GM12801 (cell line): ENCODE measurements around the gene CMPK1.

Experiments used
- TF ChIP-seq, protein P1 (sequence below): IDR thresholded peaks from one replicate; pipeline ENCODE4 v1.5.1; 2011; ENCODE audit warnings: control low read depth; ENCODE audit not compliant: insufficient read length; ENCODE audit errors: extremely low read depth

Gene CMPK1

DNA sequence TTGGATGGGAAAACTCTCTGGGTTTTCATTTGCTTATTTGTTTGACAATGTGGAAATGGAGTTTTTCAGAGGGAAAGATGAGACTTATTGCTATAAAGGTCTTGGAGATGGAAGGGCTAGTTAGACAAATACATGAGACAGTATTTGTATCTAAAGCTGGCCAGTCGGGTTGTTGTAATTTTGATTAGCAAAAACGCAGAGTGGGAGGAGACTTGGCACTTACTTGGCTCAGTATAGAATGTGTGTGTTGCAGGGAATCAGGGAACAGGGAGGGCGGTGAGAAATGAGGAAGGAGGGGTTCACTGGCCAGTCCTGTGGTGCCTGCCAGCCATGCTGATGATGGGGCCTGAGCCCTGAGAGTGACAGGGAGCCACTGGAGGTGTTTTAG, 76.5 kb downstream of the CMPK1 start:
- TF ChIP-seq, protein P1, sequence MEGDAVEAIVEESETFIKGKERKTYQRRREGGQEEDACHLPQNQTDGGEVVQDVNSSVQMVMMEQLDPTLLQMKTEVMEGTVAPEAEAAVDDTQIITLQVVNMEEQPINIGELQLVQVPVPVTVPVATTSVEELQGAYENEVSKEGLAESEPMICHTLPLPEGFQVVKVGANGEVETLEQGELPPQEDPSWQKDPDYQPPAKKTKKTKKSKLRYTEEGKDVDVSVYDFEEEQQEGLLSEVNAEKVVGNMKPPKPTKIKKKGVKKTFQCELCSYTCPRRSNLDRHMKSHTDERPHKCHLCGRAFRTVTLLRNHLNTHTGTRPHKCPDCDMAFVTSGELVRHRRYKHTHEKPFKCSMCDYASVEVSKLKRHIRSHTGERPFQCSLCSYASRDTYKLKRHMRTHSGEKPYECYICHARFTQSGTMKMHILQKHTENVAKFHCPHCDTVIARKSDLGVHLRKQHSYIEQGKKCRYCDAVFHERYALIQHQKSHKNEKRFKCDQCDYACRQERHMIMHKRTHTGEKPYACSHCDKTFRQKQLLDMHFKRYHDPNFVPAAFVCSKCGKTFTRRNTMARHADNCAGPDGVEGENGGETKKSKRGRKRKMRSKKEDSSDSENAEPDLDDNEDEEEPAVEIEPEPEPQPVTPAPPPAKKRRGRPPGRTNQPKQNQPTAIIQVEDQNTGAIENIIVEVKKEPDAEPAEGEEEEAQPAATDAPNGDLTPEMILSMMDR, result no peak

DNA sequence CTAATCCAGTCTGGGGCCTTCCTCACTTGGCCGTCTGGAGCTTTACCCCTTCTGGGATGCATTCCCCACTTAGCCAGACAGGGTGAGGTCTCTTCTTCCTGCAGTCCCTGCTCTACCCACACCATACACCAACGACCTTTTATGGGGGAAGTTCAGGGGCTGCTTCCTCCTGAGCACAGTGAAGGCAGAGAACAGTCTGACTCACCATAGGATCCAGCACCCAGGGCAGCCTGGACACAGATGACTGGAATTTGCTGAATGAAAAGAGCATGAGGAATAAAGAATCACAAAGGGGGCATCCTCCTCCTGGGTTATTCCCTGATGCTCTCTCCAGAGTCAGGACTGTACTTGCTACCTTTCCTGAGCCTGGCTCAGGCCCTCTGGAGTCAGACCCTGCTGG, 77.8 kb downstream of the CMPK1 start:
- TF ChIP-seq, protein P1, result no peak

DNA sequence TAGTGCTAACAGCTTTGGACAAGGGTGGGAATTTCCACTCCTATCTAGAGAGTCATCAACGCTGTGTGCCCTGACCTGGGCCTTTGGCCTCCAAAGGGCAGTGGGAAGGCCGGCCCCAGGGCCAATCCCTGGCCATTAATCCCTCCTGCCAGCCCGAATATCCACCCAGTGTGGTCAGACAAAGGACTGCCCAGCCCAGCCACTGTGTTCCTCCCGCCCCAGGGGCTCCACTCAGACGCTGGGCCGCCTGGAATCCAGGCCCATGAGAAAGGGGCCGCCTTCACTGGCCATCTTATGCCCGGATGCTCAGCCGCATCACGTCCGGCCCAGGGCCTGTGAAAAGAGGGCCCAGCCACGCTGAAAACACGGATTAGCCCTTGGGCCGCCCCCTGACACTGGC, 78.8 kb downstream of the CMPK1 start:
- TF ChIP-seq, protein P1, result no peak

DNA sequence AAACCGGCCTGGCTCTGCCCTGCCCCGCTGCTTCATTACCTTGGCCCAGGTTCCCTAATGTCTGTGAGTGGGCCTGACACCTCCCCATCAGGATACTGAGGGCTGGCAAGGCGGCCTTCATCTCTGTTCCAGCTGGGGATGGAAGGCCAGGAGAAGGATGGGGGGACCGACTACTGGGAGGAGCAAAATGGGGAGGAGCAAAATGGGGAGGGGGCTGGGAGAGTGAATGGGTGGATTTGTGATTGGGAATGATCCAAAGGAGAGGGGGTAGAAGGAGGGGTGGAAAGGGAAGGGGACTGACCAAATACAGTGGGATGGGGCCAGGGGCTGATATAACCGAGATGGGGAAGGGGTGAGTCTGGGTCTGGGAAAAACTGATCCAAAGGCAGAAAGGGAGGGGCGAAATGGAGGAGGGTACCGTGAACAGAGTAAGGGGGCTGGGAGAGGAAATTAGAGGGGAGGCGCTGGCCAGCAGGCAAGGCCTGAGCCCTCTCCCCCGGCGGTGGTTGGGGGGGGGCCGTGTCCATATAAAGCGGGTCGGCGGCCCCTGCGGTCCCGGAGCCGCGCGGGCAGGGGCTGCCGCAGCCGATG, 82.2 kb downstream of the CMPK1 start, which contains the start of gene FOXE3:
Gene FOXE3, plus strand, starts transcription at position 558 of the 591 bp plus-strand sequence. Its CDS starts 31 bp downstream, at position 589.
- TF ChIP-seq, protein P1, result no peak

DNA sequence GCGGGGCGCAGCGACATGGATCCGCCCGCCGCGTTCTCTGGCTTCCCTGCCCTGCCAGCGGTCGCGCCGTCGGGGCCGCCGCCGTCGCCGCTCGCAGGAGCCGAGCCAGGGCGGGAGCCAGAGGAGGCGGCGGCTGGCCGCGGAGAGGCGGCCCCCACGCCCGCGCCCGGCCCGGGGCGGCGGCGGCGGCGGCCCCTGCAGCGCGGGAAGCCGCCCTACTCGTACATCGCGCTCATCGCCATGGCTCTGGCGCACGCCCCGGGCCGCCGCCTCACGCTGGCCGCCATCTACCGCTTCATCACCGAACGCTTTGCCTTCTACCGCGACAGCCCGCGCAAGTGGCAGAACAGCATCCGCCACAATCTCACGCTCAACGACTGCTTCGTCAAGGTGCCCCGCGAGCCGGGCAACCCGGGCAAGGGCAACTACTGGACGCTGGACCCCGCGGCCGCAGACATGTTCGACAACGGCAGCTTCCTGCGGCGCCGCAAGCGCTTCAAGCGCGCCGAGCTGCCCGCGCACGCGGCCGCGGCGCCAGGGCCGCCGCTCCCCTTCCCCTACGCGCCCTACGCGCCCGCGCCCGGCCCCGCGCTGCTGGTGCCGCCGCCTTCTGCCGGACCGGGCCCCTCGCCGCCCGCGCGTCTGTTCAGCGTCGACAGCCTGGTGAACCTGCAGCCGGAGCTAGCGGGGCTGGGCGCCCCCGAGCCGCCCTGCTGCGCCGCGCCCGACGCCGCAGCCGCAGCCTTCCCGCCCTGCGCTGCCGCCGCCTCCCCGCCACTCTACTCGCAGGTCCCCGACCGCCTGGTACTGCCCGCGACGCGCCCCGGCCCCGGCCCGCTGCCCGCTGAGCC, 83.0 kb downstream of the CMPK1 start:
- TF ChIP-seq, protein P1, result no peak

DNA sequence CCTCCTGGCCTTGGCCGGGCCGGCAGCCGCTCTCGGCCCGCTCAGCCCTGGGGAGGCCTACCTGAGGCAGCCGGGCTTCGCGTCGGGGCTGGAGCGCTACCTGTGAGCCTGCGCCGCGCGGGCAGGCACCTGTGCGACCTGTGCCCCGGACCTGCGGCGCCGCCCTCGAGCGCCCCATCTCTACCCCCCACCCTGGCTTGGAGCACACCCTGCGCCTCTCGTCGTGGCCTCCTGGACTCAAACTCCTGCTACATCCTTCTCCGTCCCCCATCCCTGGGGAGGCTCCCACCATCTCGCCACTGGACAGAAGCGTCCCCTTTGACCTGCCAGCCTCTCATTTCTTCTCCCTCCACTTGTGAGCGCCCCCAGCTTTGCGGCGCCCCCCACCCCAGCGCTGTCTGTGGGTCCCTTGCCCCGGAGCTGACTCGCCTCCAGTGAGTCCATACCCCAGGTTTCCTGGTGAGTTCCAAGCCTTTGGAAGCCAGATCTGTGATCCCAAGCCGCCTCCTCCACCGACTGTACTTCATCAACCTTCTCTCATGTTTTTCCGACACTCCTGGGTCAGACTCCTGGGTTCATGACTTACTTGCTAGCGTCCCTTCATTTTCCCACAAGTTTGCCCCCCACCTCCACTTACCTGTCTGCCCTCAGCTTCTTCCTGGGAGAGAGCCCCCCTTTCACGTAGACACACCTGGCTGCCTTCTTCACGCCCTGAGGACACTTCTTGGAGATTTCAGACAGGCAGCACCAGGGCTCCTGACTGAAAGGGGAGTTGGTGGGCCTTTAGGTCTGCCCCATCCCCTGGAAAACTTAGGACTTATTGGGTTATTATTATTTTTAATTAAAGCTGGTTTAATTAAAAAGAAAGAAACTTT, 83.8 kb downstream of the CMPK1 start:
- TF ChIP-seq, protein P1, result no peak

DNA sequence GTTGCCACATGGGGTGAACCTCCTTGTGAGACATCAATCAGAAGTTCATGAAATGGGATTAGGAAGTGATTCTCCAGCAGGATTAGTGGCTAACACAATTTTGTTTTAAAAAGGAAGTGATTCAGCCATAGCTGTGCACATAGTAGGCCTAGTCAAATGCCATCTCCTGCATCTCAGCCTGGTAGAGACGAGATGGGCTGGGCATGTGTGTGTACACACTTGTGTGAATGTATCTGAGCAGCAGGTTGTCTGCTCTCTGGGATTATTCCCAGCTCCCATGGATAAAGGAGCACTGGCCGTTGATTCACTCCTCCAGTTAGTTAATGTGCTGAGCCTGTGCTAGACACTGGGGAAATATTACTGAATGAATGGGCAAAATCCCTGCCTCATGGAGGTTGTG, 84.5 kb downstream of the CMPK1 start:
- TF ChIP-seq, protein P1, result no peak
